ENCODE data around the gene MXD4.

MXD4 gene

GRCh38 chr4:2262145-2262943 lies 435 bp upstream of the MXD4 start:
- peak; percentile 95 for DNase-seq (ENCODE audit: low read depth, low spot score)

DNA sequence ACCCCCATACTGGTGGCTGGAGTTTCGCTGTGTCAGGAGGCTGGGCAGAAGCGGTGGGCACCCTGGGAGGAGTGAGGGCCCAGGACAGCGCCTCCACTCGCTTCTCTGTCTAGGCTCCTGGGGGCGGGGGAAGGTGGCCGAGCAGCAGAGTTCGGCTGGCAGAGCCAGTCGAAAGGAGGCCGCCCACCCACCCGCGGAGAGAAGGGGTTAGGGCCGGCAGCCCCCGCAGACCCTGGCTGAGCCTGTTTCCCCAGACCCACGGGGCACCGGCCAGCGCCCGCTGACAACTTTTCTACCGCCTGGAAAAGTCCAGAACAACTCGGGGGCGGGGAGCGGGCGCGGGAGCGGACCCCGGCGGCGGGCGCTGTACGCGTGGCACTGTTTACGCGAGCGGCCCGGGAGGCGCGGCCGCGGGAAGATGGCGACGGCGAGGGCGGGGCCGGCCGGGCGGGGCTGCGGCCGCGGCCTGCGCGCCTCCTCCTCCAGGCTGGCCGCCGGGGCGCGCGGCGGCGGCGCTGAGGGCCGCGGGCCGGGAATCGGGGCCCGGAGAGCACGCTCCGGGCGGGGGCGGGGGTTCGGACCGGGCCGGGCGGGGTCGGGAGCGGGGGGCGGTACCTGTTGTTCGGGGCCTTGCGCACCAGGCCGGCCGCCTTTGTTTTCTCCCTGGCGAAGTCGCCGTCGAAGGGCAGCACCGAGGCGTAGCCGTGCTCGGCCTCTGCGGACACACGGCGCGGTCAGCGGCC lies 628 bp downstream of the MXD4 start:
- no peak for DNase-seq (ENCODE audit: low read depth, low spot score)

DNA sequence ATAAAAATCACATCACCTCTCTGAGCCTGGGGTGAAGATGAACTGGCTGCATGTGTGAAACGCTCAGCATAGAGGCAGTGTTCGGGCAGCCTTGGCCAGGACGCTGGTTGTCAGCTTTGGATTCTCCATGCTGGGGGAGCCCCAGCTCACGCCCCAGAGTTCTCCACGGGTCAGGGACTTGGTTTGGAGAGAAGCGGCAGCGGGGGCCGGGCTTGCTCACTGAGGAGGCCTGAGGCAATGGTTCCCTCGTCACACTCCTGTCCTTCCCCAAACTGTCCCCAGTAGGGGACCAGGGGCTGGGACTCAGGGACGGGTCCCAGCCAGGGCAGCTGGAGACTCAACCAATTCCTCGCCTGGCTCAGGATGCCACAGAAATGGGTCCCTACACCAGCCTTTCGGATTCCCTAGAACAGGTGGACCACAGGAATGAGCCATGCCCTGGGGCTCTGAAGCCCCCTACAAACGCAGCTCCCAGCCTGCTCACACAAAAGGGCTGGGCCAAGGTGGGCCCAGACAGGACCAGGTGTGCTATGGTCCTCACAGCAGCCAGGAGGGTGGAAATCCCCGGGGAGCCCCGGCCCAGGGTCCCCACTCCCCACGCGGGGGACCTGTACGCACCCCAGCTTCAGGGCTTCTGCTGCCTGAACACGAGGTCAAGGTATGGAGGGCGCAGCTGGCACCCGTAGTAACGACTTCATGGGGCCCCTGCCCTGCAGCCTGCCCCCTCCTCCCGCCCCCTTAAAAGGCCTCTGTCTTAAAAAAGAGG lies 1.4 kb downstream of the MXD4 start:
- DNase-seq (ENCODE audit: low read depth, low spot score) = no peak

- no peak for DNase-seq (ENCODE audit: low read depth, low spot score)
These were observed 2.2 kb downstream of the MXD4 start for GRCh38 chr4:2259541-2260343.

DNA sequence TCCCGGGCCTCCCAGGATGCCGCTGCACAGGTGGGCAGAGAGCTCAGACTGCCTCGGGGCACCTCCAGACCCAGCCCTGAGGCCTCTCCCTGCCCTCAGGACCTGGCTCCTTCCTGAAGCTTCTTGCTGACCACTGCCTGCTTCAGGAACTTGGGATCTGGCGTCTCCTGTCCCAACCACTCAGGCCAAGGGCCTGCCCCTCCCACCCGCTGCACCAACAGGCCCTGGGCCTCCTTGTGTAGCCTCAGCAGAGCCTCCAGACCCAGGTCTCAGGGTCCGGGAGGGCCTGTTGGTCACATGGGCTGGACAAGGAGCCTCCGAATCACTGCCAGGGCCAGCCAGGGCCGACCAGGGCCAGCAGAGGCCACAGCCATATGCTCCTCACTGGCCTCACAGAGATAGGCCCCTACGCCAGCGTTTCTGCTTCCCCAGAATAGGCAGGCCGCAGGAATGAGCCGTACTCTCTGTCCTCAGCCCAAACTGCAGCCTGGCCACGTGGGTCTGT lies 2.8 kb downstream of the MXD4 start:
- DNase-seq (ENCODE audit: low read depth, low spot score) = no peak

DNA sequence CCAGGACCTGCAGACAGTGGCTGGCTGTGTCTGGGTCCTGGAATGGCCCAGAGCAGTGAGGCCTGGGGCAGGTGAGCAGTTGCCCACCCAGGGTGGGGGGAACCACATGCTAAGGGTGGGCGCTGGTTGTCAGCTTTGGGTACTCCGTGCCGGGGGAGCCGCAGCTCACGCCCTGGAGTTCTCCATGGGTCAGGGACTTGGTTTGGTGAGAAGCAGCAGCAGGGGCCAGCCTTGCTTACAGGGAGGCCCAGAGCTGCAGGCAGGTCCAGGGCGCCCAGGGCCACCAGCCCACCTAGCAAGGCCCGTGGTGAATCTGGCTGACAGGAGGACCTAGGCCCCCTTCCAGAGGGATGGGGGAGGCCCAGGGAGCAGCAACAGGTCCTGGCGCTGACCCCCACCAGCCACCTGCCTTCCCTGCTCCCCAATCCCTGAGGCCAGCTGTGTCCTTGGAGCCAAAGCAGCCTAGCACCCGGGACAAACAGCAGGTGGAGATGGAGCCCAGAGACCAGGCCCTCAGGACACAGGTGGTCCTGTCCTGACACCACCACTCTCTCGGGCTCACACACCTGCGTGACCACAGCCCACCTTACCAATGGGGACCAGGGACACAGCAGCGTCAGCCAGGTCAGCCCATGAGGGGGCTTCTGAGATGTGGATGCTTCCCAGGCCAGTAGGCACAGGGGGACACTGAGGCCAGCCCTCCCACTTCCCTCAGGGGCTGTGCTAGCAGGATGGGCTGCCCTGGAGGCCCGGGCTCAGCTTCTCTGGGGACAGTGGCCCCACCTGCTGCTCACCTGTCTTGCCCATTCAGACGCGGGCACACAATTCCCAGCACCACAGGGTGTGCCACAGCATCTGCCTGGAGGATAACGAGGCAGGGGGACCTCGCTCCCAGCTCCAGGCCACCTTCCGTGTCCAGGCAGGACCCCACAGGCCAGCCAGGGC lies 3.5 kb downstream of the MXD4 start:
- DNase-seq (ENCODE audit: low read depth, low spot score) = no peak

GRCh38 chr4:2257361-2258081 lies 4.4 kb downstream of the MXD4 start:
- DNase-seq (ENCODE audit: low read depth, low spot score) = no peak

DNA sequence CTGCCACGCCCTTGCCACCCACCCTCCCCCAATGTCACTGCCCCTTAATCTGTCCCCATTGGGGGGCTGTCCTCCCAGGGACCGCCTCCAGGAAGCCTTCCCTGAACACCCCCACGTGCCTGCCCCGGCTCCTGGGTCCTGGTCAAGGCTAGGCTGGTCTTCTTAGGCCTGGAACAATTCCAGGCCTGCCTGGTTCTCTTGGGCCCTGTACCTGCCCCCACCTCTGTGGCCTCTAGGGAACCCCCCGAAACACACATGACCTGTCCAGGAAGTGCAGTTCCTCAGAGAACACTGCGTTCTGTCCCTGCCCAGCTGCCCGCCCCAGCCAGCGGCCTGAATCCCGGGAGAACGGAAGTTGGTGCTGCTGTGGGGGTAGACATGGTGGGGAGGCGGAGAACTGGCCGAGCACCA lies 5.1 kb downstream of the MXD4 start:
- DNase-seq (ENCODE audit: low read depth, low spot score) = no peak

DNA sequence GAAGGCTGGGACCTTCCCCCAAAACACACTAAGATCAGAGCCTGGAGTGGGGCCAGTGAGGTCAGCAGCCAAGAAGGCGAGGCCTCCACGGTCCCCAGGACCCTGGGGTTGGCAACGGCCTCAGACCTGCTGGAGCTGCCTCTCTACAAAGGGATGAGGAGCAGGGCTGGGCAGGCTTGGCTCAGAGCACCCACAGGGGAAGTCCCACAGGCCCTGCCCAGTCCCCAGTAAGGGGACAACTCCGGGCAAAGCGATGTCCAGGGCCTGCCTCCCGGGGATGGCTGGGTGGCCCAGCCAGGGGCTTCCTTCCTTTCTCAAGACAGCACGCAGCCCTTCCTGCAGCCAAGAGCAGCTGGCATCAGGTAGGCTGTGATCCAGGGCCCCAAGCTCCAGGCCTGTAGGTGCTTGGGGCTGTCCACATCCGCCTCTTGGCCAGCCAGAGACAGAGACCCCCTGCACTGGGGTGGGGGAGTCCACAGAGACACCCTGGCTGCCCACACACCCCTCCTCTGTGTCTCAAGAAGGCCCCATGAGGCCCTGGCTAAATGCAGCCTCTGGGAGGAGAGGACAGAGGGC lies 5.7 kb downstream of the MXD4 start:
- no peak for DNase-seq (ENCODE audit: low read depth, low spot score)

DNA sequence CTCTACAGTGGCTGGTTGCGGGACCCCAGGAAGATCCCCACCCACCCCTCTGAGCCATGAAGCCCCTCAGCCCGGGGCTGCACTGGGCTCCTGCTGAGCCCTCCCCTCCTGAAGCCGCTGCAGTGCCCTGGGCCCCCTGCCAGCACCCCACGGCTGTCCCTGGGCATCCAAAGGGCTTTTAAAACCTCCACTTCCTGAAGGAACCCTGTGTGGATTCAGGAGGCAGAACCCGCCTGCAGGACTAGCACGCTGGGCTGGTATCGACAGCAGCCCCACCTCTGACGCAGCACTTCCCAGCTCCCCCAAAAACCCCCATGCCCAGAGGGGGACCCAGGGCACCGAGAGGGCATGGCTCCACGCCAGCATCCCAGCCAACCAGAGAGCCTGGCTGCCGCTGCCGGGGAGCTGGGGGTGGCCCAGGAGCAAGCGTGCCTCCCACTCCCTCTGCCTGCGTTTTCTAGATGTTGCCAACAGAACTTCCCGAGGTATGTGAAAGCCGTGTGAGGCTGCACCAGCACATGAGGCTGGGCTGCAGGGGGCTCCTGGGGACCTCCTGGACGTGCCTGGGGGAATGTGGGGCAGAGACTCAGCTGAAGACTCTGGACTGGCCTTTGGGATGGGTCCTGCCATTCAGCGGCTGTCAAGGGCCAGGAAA lies 6.3 kb downstream of the MXD4 start:
- DNase-seq (ENCODE audit: low read depth, low spot score) = no peak

GRCh38 chr4:2254665-2255500 lies 7.0 kb downstream of the MXD4 start:
- DNase-seq (ENCODE audit: low read depth, low spot score) = no peak

DNA sequence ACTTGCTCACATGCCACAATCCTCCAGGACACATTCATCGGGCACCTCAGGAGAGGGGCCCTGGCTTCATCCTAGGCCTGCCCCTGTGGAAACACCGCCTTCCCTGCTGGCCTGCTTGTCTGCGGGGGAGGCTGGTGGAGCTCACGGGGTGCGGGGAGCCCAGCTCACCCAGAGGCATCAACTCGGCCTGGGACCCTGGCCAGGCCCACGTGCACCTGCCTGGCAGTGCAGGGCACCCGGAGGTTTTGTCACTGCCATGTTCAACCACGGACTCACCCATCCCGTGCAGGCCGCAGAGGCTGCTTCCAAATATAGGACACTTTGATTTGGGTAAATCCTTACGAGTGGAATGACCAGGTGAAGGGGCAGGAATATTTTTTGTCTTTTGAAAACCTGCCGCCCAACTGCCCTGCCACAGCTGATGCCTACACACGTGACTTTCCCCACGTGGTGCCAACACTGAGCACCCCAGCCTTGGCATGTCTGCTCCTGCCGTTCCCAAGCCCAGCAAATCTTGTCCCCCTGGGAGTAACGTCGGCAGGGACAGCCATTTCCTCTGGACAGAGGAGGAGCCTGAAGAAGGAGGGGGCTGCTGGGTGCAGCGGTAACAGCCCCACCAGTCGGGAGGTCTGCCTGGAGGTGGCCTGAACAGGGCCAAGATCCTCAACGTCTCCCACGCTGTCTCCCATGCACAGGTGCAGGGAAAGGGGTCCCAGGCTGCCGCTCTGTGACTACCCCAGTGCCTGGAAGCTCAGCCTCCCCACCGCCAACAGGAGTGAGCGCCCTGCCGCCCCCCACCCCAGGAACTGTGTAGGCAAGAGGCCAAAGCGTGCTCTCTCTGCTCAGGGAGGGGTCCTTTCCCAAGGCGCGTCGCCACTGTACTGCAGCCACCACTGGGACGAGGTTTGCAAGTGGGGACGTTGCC lies 8.5 kb downstream of the MXD4 start:
- DNase-seq (ENCODE audit: low read depth, low spot score) = no peak

DNA sequence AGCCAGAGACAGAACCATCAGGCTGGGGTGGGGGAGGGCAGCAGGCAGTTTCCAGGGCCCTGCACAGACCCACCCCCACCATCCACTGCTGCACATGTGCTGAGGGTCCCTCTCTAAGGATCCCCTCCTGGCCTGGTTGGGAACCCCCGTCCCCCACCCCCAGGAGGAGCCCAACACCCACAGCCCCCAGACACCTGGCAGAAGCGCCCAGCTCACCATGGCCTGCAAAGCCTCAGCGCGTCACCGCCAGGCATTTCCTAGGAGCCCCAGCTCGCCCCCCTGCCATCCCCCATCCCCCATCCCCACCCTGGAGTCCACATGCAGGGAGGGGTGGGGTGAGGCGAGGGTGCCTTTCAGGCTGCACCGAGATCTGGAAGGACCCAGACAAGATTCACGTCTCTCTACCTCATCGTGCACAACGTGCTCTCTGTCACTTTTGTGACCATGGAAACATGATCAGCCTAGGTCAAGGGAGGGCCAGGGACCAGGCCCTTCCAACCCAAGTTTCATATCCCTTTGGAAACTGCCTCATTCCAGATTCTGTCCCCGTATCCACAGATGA lies 9.3 kb downstream of the MXD4 start:
- no peak for DNase-seq (ENCODE audit: low read depth, low spot score)

DNA sequence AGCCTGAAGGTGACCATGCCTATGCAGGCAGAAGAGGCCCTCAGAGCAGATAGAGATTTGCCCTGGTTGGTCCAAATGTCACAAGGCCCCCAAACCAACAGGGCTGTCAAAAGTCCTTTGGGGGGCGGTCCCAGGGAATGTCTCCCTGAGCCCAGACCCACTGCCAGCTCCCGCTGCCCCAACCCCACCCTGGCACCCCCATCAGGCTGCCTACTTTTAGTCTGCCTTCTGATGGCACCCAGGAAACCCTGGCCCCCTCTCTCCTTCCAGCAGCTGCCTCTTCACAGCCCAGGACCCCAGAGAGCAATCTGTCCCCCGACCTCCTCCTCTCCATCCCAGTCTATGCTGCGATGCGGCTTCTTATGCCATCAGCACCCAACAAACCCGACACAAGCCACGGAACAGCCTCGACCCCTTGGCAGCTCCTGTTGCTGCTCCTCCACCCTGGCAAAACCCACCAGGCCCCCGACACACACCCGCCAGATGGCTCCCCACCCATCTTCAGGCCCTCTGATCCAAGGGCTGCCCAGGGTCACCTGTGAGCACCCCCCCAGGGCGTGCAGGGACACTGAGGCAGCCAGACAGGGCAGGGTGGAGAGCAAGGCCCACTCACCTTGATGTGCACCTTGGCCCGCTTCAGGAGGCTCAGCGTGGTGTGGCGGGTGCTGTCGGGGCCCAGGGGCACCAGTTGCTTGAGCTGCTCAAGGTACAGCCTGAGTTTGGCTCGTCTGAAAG lies 9.9 kb downstream of the MXD4 start:
- DNase-seq (ENCODE audit: low read depth, low spot score) = no peak

GRCh38 chr4:2251073-2251794 lies 10.7 kb downstream of the MXD4 start:
- no peak for DNase-seq (ENCODE audit: low read depth, low spot score)
